Islet precursor cell (in vitro differentiated cells): ENCODE data around the gene KLHL26.
A peak's percentile ranks its signal among the peaks of the same experiment; 100 is the strongest.

Source experiments
- DNase-seq: peaks from one replicate; pipeline ENCODE4 v3.0.0-alpha.2; 2018

Gene KLHL26

GRCh38 chr19:18603255-18603957 lies 33.4 kb upstream of the KLHL26 start:
- peak; percentile 63 for DNase-seq

- DNase-seq, result no peak
Measured at GRCh38 chr19:18603958-18604819, 32.6 kb upstream of the KLHL26 start.

GRCh38 chr19:18604820-18605159 lies 32.0 kb upstream of the KLHL26 start:
- DNase-seq, result no peak

- no peak for DNase-seq
Measured at GRCh38 chr19:18605196-18605545, 31.7 kb upstream of the KLHL26 start.

- DNase-seq, result no peak
Measured at GRCh38 chr19:18605546-18606280, 31.1 kb upstream of the KLHL26 start.

GRCh38 chr19:18606281-18607225 lies 30.3 kb upstream of the KLHL26 start, which contains the start of gene CRLF1:
Gene CRLF1, minus strand, starts transcription at chr19:18606799. Its CDS starts 143 bp downstream, at chr19:18606656.
- DNase-seq, result no peak

GRCh38 chr19:18607226-18608101 lies 29.4 kb upstream of the KLHL26 start:
- no peak for DNase-seq

GRCh38 chr19:18608102-18608804 lies 28.6 kb upstream of the KLHL26 start:
- no peak for DNase-seq

- DNase-seq, result no peak
Measured at GRCh38 chr19:18608805-18609716, 27.8 kb upstream of the KLHL26 start.

- DNase-seq, result no peak
Measured at GRCh38 chr19:18609717-18610051, 27.1 kb upstream of the KLHL26 start.

GRCh38 chr19:18610245-18610555 lies 26.6 kb upstream of the KLHL26 start:
- DNase-seq, result no peak

- DNase-seq, result peak; percentile 72
Measured at GRCh38 chr19:18610556-18611326, 26.1 kb upstream of the KLHL26 start.

- DNase-seq, result peak; percentile 72
Measured at GRCh38 chr19:18611327-18612050, 25.3 kb upstream of the KLHL26 start.

GRCh38 chr19:18612051-18612771 lies 24.6 kb upstream of the KLHL26 start:
- no peak for DNase-seq

GRCh38 chr19:18612772-18613588 lies 23.8 kb upstream of the KLHL26 start, which contains the start of gene TMEM59L:
Gene TMEM59L, plus strand, starts transcription at chr19:18612870. Its CDS starts 89 bp downstream, at chr19:18612959.
- DNase-seq, result no peak

GRCh38 chr19:18613589-18614234 lies 23.1 kb upstream of the KLHL26 start:
- DNase-seq, result no peak
